Upper lobe of right lung (tissue), 1 donor: ENCODE measurements around the gene HACD1. TPM values are rescaled to one million over a fixed set of nuclear protein-coding genes. Genes with fewer than 3 reads are reported as not detected.
A peak's percentile ranks its signal among the peaks of the same experiment; 100 is the strongest.

Source experiments
- ATAC-seq: fragments of 200-7000 bp; cut with Tn5 transposase; one replicate; pipeline ENCODE4 v1.9.1; 2020; ENCODE audit warnings: mild to moderate bottlenecking, moderate library complexity
- DNase-seq: peaks from one replicate; pipeline ENCODE4 v3.0.0-alpha.2; 2020
- H3K27ac ChIP-seq: fragments of 200-600 bp; one replicate; pipeline ENCODE4 v1.8.0; 2022
- H3K27me3 ChIP-seq: fragments of 200-600 bp; one replicate; pipeline ENCODE4 v1.8.0; 2022; ENCODE audit warnings: mild to moderate bottlenecking
- H3K36me3 ChIP-seq: fragments of 200-600 bp; one replicate; pipeline ENCODE4 v1.8.0; 2022
- H3K4me1 ChIP-seq: fragments of 200-600 bp; one replicate; pipeline ENCODE4 v1.8.0; 2022
- H3K4me3 ChIP-seq: fragments of 200-600 bp; one replicate; pipeline ENCODE4 v1.8.0; 2022; ENCODE audit warnings: mild to moderate bottlenecking
- H3K9me3 ChIP-seq: fragments of 200-600 bp; one replicate; pipeline ENCODE4 v1.8.0; 2022
- CTCF ChIP-seq: fragments of 200-600 bp; IDR thresholded peaks from one replicate; pipeline ENCODE4 v1.8.0; 2022; ENCODE audit warnings: antibody characterized with exemption
- intact Hi-C: fragments of 100-400 bp; cut with DNase I; formaldehyde crosslinking; loops from one replicate; pipeline ENCODE4 v1.11.0; 2022
- total RNA-seq: library from RNA; stranded (reverse); fragmentation: NEBNext Ultra II Directional; extraction: Animal tissue kit (Norgen Biotek cat#: 25700); gene quantifications from one replicate; pipeline ENCODE4 v1.2.1, GENCODE V29; 2021
- donor health status: DM: no; HTN: yes; CAD: no; lungs with severe emphysema.

The HACD1 gene
- total RNA-seq, 1 donor from 2014 or later, result 34.3 TPM

GRCh38 chr10:17622061-17622460 is 4.9 kb upstream of the HACD1 start:
- H3K36me3 ChIP-seq, result no peaks in the 10 kb centered on the region
- H3K27me3 ChIP-seq, result peaks cover 6% of the 10 kb centered on the region
- H3K4me1 ChIP-seq, result peaks cover 5% of the 10 kb centered on the region
- no peaks in the 10 kb centered on the region for H3K9me3 ChIP-seq
- DNase-seq (no peak), ATAC-seq (no peak)
- no peak for TF ChIP-seq CTCF
- intact Hi-C loops, result no loop called here
- no peak overlapping the region for H3K4me3 ChIP-seq
- no peak overlapping the region for H3K27ac ChIP-seq

GRCh38 chr10:17616403-17617030 is 657 bp downstream of the HACD1 start:
- no peak for TF ChIP-seq CTCF
- Histone ChIP-seq H3K4me1 (peaks cover 9% of the 10 kb centered on the region), H3K27ac (peak overlapping the region; percentile 88), H3K36me3 (no peaks in the 10 kb centered on the region), H3K4me3 (peak overlapping the region; percentile 87), H3K27me3 (peaks cover 6% of the 10 kb centered on the region), H3K9me3 (no peaks in the 10 kb centered on the region)
- DNase-seq, result peak; percentile 95
- peak; percentile 91 for ATAC-seq
- intact Hi-C loops, result loop anchor here (10.0 kb wide), 1 partner anchor 128 kb away; no protein-coding TSS in a partner anchor

GRCh38 chr10:17609523-17610079 is 7.6 kb downstream of the HACD1 start:
- no peak for DNase-seq
- no peak for TF ChIP-seq CTCF
- intact Hi-C loops, result loop anchor here (10.0 kb wide), 1 partner anchor 135 kb away; no protein-coding TSS in a partner anchor
- H3K4me1 ChIP-seq, result peaks cover 5% of the 10 kb centered on the region
- H3K36me3 ChIP-seq, result no peaks in the 10 kb centered on the region
- no peak overlapping the region for H3K27ac ChIP-seq
- H3K27me3 ChIP-seq, result no peaks in the 10 kb centered on the region
- no peak for ATAC-seq
- no peaks in the 10 kb centered on the region for H3K9me3 ChIP-seq
- no peak overlapping the region for H3K4me3 ChIP-seq

GRCh38 chr10:17607603-17608332 is 9.4 kb downstream of the HACD1 start:
- intact Hi-C loops, result no loop called here
- H3K36me3 ChIP-seq, result peaks cover 6% of the 10 kb centered on the region
- peaks cover 5% of the 10 kb centered on the region for H3K4me1 ChIP-seq
- TF ChIP-seq CTCF, result peak; percentile 86
- ATAC-seq, result peak; percentile 93
- no peak for DNase-seq
- H3K9me3 ChIP-seq, result no peaks in the 10 kb centered on the region
- H3K27me3 ChIP-seq, result no peaks in the 10 kb centered on the region
- H3K4me3 ChIP-seq, result no peak overlapping the region
- no peak overlapping the region for H3K27ac ChIP-seq

- H3K27ac ChIP-seq, result no peak overlapping the region
- intact Hi-C loops, result no loop called here
- no peak for TF ChIP-seq CTCF
- H3K36me3 ChIP-seq, result peaks cover 6% of the 10 kb centered on the region
- no peak overlapping the region for H3K4me3 ChIP-seq
- H3K9me3 ChIP-seq, result no peaks in the 10 kb centered on the region
- H3K4me1 ChIP-seq, result peaks cover 5% of the 10 kb centered on the region
- no peak for ATAC-seq
- no peak for DNase-seq
- no peaks in the 10 kb centered on the region for H3K27me3 ChIP-seq
These were observed 10.1 kb downstream of the HACD1 start for GRCh38 chr10:17607060-17607459.
